SK-N-SH treated with all-trans-retinoic acid at 6 μM for 48 hours (cell line): ENCODE data around the gene CELA1.

ENCODE experiments used
- ATAC-seq: fragments of 200-7000 bp; cut with Tn5 transposase; 3 replicates; pipeline ENCODE4 v1.9.1; 2020; ENCODE audit warnings: mild to moderate bottlenecking, moderate library complexity
- ARNTL ChIP-seq: fragments of 450-650 bp; formaldehyde crosslinking; IDR thresholded peaks from 2 replicates; pipeline ENCODE4 v1.5.0; 2020; ENCODE audit warnings: low read depth, mild to moderate bottlenecking, moderate library complexity, borderline replicate concordance
- BACH2 ChIP-seq: fragments of 250-450 bp; sonication (Bioruptor Pico); IDR thresholded peaks from 2 replicates; pipeline ENCODE4 v1.9.0; 2021; ENCODE audit warnings: mild to moderate bottlenecking, borderline replicate concordance
- ESRRG ChIP-seq: fragments of 250-450 bp; sonication (Bioruptor Pico); IDR thresholded peaks from 2 replicates; pipeline ENCODE4 v1.6.1; 2021; ENCODE audit warnings: mild to moderate bottlenecking
- GLIS3 ChIP-seq: fragments of 250-450 bp; sonication (Bioruptor Pico); IDR thresholded peaks from 2 replicates; pipeline ENCODE4 v1.5.0; 2020; ENCODE audit warnings: mild to moderate bottlenecking, moderate library complexity
- ISL1 ChIP-seq: fragments of 250-450 bp; sonication (Bioruptor Pico); IDR thresholded peaks from 2 replicates; pipeline ENCODE4 v2.1.2; 2022; ENCODE audit warnings: mild to moderate bottlenecking, moderate library complexity
- OSR1 ChIP-seq: fragments of 250-450 bp; sonication (Bioruptor Pico); IDR thresholded peaks from 2 replicates; pipeline ENCODE4 v1.8.0; 2022; ENCODE audit warnings: moderate library complexity, mild to moderate bottlenecking, inconsistent platforms
- PPARA ChIP-seq: fragments of 250-450 bp; sonication (Bioruptor Pico); IDR thresholded peaks from 2 replicates; pipeline ENCODE4 v1.5.0; 2020; ENCODE audit warnings: mild to moderate bottlenecking, borderline replicate concordance
- SNAI2 ChIP-seq: fragments of 250-450 bp; sonication (Bioruptor Pico); IDR thresholded peaks from 2 replicates; pipeline ENCODE4 v1.5.0; 2020; ENCODE audit warnings: mild to moderate bottlenecking, moderate library complexity
- TCF4 ChIP-seq: fragments of 250-450 bp; sonication (Bioruptor Pico); IDR thresholded peaks from 2 replicates; pipeline ENCODE4 v1.8.0; 2021; ENCODE audit warnings: mild to moderate bottlenecking, moderate library complexity, borderline replicate concordance
- TOX ChIP-seq: fragments of 250-450 bp; sonication (Bioruptor Pico); IDR thresholded peaks from 2 replicates; pipeline ENCODE4 v1.8.0; 2021; ENCODE audit warnings: mild to moderate bottlenecking, moderate library complexity, borderline replicate concordance
- ZC3H10 ChIP-seq: fragments of 250-450 bp; sonication (Bioruptor Pico); IDR thresholded peaks from 2 replicates; pipeline ENCODE4 v1.5.1; 2021; ENCODE audit warnings: mild to moderate bottlenecking, moderate library complexity
- ZFP3 ChIP-seq: fragments of 250-450 bp; sonication (Bioruptor Pico); IDR thresholded peaks from 2 replicates; pipeline ENCODE4 v1.5.0; 2020; ENCODE audit warnings: mild to moderate bottlenecking, moderate library complexity
- ZFP30 ChIP-seq: fragments of 450-650 bp; formaldehyde crosslinking; IDR thresholded peaks from 2 replicates; pipeline ENCODE4 v1.5.0; 2022; ENCODE audit warnings: mild to moderate bottlenecking, moderate library complexity
- ZNF565 ChIP-seq: fragments of 450-650 bp; formaldehyde crosslinking; conservative IDR thresholded peaks from 2 replicates; pipeline ENCODE4 v1.5.0; 2020; ENCODE audit warnings: low read depth, mild to moderate bottlenecking, moderate library complexity
- ZNF70 ChIP-seq: fragments of 450-650 bp; formaldehyde crosslinking; IDR thresholded peaks from 2 replicates; pipeline ENCODE4 v1.5.0; 2020; ENCODE audit warnings: mild to moderate bottlenecking, moderate library complexity
- ZNF8 ChIP-seq: fragments of 450-650 bp; formaldehyde crosslinking; IDR thresholded peaks from 2 replicates; pipeline ENCODE4 v1.5.0; 2020; ENCODE audit warnings: mild to moderate bottlenecking, moderate library complexity
- TF ChIP-seq, protein P1 (sequence below): fragments of 250-450 bp; sonication (Bioruptor Pico); IDR thresholded peaks from 2 replicates; pipeline ENCODE4 v1.8.0; 2020; ENCODE audit warnings: mild to moderate bottlenecking, moderate library complexity, borderline replicate concordance
- TF ChIP-seq, protein P2 (sequence below): fragments of 250-450 bp; sonication (Bioruptor Pico); IDR thresholded peaks from 2 replicates; pipeline ENCODE4 v1.5.0; 2020; ENCODE audit warnings: mild to moderate bottlenecking, moderate library complexity
- TF ChIP-seq, protein P3 (sequence below): fragments of 250-450 bp; sonication (Bioruptor Pico); IDR thresholded peaks from 2 replicates; pipeline ENCODE4 v1.5.1; 2021; ENCODE audit warnings: mild to moderate bottlenecking, moderate library complexity
- TF ChIP-seq, protein P4 (sequence below): fragments of 250-450 bp; sonication (Bioruptor Pico); IDR thresholded peaks from 2 replicates; pipeline ENCODE4 v1.5.1; 2020; ENCODE audit warnings: low read depth, mild to moderate bottlenecking, moderate library complexity

CELA1 gene

DNA sequence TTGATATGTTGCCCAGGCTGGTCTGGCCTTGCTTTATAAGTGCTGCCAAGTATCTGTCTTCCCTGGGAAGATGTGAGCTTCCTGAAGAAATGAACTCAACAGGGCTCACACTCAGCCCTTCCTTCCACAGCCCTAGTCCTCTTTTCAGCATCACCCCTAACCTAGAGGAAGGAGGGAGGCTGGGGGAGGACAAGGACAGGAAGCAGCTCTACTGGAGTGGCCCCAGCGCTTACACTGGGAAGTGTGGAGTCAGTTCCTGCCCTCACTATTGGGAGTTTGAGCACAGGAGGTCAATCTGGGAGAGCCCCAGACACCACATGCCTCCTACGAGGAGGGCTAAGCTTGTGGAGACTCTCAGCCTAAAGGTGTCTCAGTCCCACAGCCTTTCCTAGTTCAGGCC lies 27.9 kb upstream of the CELA1 start:
- ATAC-seq: no peak
- no peak for TF ChIP-seq PPARA (CRISPR knock-in tag)
- TF ChIP-seq ZC3H10 (CRISPR knock-in tag): no peak

DNA sequence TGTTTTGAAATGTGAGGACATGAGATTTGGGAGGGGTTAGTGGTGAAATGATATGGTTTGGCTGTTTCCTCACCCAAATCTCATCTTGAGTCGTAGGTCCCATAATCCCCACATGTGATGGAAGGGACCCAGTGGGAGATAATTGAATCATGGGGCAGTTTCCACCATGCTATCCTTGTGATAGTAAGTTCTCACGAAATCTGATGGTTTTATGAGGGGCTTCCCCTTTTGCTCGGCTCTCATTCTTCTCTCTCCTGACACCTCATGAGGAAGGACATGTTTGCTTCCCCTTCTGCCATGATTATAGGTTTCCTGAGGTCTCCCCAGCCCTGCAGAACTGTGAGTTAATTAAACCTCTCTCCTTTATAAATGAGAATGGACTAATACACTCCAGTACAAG lies 26.7 kb upstream of the CELA1 start:
- no peak for ATAC-seq
- TF ChIP-seq ESRRG (CRISPR knock-in tag): no peak
- TF ChIP-seq, protein P1, sequence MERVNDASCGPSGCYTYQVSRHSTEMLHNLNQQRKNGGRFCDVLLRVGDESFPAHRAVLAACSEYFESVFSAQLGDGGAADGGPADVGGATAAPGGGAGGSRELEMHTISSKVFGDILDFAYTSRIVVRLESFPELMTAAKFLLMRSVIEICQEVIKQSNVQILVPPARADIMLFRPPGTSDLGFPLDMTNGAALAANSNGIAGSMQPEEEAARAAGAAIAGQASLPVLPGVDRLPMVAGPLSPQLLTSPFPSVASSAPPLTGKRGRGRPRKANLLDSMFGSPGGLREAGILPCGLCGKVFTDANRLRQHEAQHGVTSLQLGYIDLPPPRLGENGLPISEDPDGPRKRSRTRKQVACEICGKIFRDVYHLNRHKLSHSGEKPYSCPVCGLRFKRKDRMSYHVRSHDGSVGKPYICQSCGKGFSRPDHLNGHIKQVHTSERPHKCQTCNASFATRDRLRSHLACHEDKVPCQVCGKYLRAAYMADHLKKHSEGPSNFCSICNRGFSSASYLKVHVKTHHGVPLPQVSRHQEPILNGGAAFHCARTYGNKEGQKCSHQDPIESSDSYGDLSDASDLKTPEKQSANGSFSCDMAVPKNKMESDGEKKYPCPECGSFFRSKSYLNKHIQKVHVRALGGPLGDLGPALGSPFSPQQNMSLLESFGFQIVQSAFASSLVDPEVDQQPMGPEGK: no peak
- no peak for TF ChIP-seq GLIS3 (CRISPR knock-in tag)
- no peak for TF ChIP-seq ZFP3
- TF ChIP-seq ZNF565: no peak
- TF ChIP-seq OSR1 (CRISPR knock-in tag): no peak
- no peak for TF ChIP-seq ARNTL (CRISPR knock-in tag)
- no peak for TF ChIP-seq TOX (CRISPR knock-in tag)
- TF ChIP-seq, protein P2, sequence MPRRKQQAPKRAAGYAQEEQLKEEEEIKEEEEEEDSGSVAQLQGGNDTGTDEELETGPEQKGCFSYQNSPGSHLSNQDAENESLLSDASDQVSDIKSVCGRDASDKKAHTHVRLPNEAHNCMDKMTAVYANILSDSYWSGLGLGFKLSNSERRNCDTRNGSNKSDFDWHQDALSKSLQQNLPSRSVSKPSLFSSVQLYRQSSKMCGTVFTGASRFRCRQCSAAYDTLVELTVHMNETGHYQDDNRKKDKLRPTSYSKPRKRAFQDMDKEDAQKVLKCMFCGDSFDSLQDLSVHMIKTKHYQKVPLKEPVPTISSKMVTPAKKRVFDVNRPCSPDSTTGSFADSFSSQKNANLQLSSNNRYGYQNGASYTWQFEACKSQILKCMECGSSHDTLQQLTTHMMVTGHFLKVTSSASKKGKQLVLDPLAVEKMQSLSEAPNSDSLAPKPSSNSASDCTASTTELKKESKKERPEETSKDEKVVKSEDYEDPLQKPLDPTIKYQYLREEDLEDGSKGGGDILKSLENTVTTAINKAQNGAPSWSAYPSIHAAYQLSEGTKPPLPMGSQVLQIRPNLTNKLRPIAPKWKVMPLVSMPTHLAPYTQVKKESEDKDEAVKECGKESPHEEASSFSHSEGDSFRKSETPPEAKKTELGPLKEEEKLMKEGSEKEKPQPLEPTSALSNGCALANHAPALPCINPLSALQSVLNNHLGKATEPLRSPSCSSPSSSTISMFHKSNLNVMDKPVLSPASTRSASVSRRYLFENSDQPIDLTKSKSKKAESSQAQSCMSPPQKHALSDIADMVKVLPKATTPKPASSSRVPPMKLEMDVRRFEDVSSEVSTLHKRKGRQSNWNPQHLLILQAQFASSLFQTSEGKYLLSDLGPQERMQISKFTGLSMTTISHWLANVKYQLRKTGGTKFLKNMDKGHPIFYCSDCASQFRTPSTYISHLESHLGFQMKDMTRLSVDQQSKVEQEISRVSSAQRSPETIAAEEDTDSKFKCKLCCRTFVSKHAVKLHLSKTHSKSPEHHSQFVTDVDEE: no peak
- TF ChIP-seq BACH2 (CRISPR knock-in tag): no peak
- no peak for TF ChIP-seq SNAI2 (CRISPR knock-in tag)
- TF ChIP-seq, protein P3, sequence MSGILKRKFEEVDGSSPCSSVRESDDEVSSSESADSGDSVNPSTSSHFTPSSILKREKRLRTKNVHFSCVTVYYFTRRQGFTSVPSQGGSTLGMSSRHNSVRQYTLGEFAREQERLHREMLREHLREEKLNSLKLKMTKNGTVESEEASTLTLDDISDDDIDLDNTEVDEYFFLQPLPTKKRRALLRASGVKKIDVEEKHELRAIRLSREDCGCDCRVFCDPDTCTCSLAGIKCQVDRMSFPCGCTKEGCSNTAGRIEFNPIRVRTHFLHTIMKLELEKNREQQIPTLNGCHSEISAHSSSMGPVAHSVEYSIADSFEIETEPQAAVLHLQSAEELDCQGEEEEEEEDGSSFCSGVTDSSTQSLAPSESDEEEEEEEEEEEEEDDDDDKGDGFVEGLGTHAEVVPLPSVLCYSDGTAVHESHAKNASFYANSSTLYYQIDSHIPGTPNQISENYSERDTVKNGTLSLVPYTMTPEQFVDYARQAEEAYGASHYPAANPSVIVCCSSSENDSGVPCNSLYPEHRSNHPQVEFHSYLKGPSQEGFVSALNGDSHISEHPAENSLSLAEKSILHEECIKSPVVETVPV (CRISPR knock-in tag): no peak
- no peak for TF ChIP-seq ZFP30
- no peak for TF ChIP-seq PPARA (CRISPR knock-in tag)
- TF ChIP-seq, protein P4, sequence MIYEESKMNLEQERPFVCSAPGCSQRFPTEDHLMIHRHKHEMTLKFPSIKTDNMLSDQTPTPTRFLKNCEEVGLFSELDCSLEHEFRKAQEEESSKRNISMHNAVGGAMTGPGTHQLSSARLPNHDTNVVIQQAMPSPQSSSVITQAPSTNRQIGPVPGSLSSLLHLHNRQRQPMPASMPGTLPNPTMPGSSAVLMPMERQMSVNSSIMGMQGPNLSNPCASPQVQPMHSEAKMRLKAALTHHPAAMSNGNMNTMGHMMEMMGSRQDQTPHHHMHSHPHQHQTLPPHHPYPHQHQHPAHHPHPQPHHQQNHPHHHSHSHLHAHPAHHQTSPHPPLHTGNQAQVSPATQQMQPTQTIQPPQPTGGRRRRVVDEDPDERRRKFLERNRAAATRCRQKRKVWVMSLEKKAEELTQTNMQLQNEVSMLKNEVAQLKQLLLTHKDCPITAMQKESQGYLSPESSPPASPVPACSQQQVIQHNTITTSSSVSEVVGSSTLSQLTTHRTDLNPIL: no peak

DNA sequence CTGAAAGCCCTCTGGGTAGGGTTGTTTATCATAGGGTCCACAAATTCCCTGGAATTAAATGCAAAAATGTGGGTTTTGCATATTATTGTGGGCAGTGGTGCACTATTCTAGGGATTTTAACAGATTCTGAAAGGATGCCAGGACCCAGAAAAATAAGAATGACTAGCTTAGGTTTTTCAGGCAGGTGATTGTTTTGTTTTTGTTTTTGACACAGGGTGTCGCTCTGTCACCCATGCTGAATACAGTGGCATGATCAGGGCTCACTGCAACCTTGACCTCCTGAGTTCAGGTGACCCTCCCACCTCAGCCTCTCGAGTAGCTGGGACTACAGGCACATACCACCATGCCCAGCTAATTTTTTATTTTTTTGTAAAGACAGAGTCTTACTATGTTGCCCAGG lies 25.5 kb upstream of the CELA1 start:
- no peak; the same call in 1 of the 3 replicates for ATAC-seq
- TF ChIP-seq, protein P1: no peak
- TF ChIP-seq TCF4 (CRISPR knock-in tag) (no peak), ISL1 (CRISPR knock-in tag) (no peak)

DNA sequence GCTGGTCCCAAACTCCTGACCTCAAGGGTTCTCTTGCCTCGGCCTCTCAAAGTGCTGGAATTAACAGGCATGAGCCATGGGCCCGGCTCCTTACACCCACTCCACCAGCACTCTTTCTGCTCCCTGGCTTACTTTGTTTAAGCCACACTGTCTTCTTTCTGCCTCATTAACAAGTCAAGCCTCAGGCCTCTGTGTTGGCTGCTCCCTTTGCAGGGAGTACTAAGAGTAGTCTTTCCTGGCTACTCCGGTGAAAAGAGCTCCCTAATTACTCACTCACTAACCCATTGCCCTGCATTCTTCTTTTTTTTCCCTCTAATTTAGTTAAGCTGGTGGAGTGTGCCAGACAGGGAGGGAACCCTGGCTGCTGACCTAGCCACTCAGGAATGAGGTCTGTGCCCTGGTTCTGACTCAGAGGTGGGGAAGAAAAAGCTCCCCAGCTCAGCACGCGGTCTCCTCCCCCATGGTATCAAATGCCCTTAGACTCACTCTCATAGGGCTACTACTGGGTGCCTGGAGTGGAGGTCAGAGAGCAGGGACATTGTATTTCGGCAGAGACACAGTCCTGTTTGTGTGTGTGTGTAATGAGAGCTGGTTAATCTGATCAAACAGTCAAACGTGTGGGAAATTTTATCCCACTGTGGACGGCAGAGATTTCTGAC lies 24.9 kb upstream of the CELA1 start:
- ATAC-seq: peak; percentile 97
- peak; percentile 43; the same call in 1 of the 2 replicates for TF ChIP-seq ZFP3
- TF ChIP-seq, protein P2: peak; percentile 72; the same call in 1 of the 2 replicates
- TF ChIP-seq ZNF70 (CRISPR knock-in tag): 0 out of 2 replicates have a peak, but pooled peaks have one; percentile 29
- 0 out of 2 replicates have a peak, but pooled peaks have one; percentile 59 for TF ChIP-seq ZC3H10 (CRISPR knock-in tag)
- TF ChIP-seq ZNF8 (CRISPR knock-in tag): no peak
- TF ChIP-seq ZNF565: no peak
- no peak for TF ChIP-seq TOX (CRISPR knock-in tag)
- TF ChIP-seq, protein P4: peak; percentile 81
- TF ChIP-seq ISL1 (CRISPR knock-in tag): peak; percentile 80
